ENCODE results near the gene WASF2. TPM values are rescaled to one million over a fixed set of nuclear protein-coding genes. Genes with fewer than 3 reads are reported as not detected.
"Not testable (repeated sequence)": the region's sequence is repeated elsewhere in the genome, so short reads cannot be mapped to it uniquely, and the experiment has no call there.

The WASF2 gene
- total and polyA plus RNA-seq, 2 of the 8 experiments (the other 6 are each of a cell fraction or from before 2014, with no cell fraction given): 32.1 to 86.6 TPM

- TF ChIP-seq TCF12 (IDR thresholded peaks at IDR 0.05; ENCODE audit: low read depth, low read length) (no peak), KDM5A (IDR thresholded peaks at IDR 0.05; ENCODE audit: low read length) (no peak)
These were observed 81.8 kb downstream of the WASF2 start (continued) for GRCh38 chr1:27408151-27408550.

DNA sequence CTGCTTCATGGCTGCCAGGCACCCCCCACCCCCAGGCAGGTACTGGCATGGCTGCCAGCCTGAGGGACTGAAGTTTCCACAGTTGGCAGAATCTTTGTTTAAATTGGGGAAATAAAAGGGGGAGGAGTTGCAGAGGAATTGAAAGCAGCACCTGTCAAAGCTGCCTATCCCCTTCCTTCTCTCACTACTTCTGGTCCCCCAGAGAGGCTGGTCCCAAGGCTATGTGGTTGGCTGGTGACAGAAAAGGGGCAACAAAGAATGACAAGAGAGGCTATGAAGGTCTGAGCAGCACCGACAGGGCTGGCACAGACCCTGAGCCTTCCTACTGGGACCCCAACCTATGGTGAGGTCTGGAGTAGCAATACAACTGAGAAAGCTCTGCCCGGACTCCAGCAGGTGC is 83.2 kb downstream of the WASF2 start:
- WGBS, 2 experiments (ENCODE audit: extremely low coverage in 1 of 2, insufficient coverage in 1 of 2, insufficient read length in 1 of 2, insufficient replicate concordance in 2 of 2, low coverage in 1 of 2, low lambda C conversion rate in 2 of 2, missing lambda C conversion rate in 1 of 2): 92% methylated on average over 2 of the region's 2 CpGs; no CpG with 5 or more reads in 1 of the 2 experiments
- H3K79me1 ChIP-seq (ENCODE audit: low read depth, low read length); FAIRE-seq; H3K4me2 ChIP-seq (ENCODE audit: insufficient read depth in 1 of 2, low read depth in 2 of 2, low read length in 2 of 2); H2BK120ac ChIP-seq (replicated peaks; ENCODE audit: low read depth, low read length); H3K18ac ChIP-seq (ENCODE audit: extremely low read depth, low read length); H3K23ac ChIP-seq (ENCODE audit: insufficient read length); H3K4ac ChIP-seq (replicated peaks; ENCODE audit: insufficient read length, low read depth, low read length); H3K9ac ChIP-seq (replicated peaks in 1 of 4; ENCODE audit: extremely low read depth in 1 of 4, low read depth in 3 of 4, low read length in 3 of 4); H4K20me1 ChIP-seq (replicated peaks in 1 of 2; ENCODE audit: control insufficient read depth in 1 of 2, insufficient read depth in 2 of 2, low read length in 2 of 2); H4K91ac ChIP-seq (replicated peaks; ENCODE audit: insufficient read length, low read length); H3K23me2 ChIP-seq (ENCODE audit: low read depth, low read length); H3K14ac ChIP-seq (ENCODE audit: insufficient read length); H2BK12ac ChIP-seq (ENCODE audit: low read depth, low read length); H3K27ac ChIP-seq (ENCODE audit: low read depth, low read length); H2BK20ac ChIP-seq (ENCODE audit: low read length); H3K27me3 ChIP-seq (replicated peaks in 1 of 4; ENCODE audit: control insufficient read depth in 3 of 4, extremely low read depth in 1 of 4, insufficient read depth in 3 of 4, low read length in 3 of 4); H3K79me2 ChIP-seq (ENCODE audit: control insufficient read depth in 1 of 2, insufficient read depth in 2 of 2, low read length in 2 of 2); H4K5ac ChIP-seq (ENCODE audit: insufficient read length, low read depth, low read length); H4K8ac ChIP-seq (ENCODE audit: extremely low read depth, insufficient read depth, low read length); H3K4me3 ChIP-seq (ENCODE audit: extremely low read depth in 1 of 4, insufficient read depth in 2 of 4, low read depth in 3 of 4, low read length in 4 of 4); H2AK5ac ChIP-seq (ENCODE audit: low read depth, low read length); H3K9me3 ChIP-seq (ENCODE audit: insufficient read depth in 2 of 2, low read depth in 1 of 2, low read length in 1 of 2); H2BK15ac ChIP-seq (ENCODE audit: low read length); H2AFZ ChIP-seq (ENCODE audit: low read length); DNase-seq (ENCODE audit: low read depth in 1 of 2, low spot score in 2 of 2); H3K56ac ChIP-seq (replicated peaks; ENCODE audit: insufficient read length, low read depth, low read length): not testable (repeated sequence)
- Histone ChIP-seq H2BK5ac (ENCODE audit: low read depth, low read length) (peak overlapping the region; percentile 74; the same call in 1 of the 2 replicates), H3K36me3 (ENCODE audit: control insufficient read depth in 2 of 4, insufficient read depth in 4 of 4, low read length in 3 of 4) (peaks cover under 1 to 33% (median 16%) of the 10 kb centered on the region in 4 experiments; a peak in 6 of 8 replicates), H3K4me1 (replicated peaks in 1 of 4; ENCODE audit: control insufficient read depth in 3 of 4, insufficient read depth in 4 of 4, low read length in 3 of 4) (peaks cover 9 to 30% (median 17%) of the 10 kb centered on the region in 4 experiments)
- CTCF ChIA-PET (ENCODE audit: partially characterized antibody): interaction anchor here (0.6 to 37.8 kb wide), 12 partner anchors 7 to 1175 kb away, joined by 3 to 863 read pairs (median 5); partner anchors contain the start of gene MAP3K6
- POLR2A ChIA-PET (ENCODE audit: partially characterized antibody): interaction anchor here (1.2 kb wide), 1 partner anchor 10 kb away, joined by 5 read pairs; no protein-coding TSS in a partner anchor

All from H1 (cell line).